Stromal cell of bone marrow (primary cell): ENCODE data around the gene RNASE1.

Source experiments
- DNase-seq: peaks from one replicate; pipeline ENCODE4 v3.0.0-alpha.2; 2012; ENCODE audit warnings: low read depth

Gene RNASE1

DNA sequence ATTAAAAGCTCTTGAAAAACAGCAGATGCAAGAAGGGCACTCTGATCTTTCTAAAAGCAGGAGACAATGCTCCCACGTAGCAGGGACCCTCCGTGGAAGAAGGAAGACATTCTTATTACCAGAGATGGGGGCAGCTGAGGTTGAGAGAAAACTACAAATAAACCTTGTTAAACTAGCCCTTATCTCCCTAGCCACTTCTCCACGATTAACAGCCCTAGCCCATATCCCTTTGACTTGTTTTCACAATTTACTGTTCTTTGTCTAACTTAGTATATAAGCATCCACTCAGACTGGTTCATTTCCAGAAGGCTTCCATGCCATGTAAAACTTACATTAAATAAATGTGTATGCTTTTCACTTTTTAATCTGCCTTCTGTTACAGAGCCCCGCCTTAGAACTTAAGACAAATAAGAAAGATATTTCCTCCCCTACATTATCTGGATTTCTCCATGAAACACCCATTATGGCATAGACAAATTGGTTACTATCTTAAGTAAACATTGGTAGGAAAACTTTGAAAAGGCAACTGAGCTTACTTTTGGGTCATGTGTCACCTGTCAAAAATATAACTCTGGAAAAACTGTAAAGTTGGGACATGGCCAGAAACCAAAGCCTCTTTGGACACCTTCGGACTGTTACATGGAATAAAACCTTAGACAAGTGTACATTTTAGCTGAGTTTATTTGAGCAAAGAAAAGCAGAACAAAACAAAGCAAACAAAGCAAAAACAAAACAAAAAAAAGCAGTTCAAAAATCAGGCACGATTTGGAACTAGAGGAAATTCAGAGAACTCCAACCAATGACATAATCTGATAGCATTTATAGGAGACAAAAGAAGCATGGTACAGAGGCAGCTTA lies 4.9 kb upstream of the RNASE1 start:
- DNase-seq, result no peak

DNA sequence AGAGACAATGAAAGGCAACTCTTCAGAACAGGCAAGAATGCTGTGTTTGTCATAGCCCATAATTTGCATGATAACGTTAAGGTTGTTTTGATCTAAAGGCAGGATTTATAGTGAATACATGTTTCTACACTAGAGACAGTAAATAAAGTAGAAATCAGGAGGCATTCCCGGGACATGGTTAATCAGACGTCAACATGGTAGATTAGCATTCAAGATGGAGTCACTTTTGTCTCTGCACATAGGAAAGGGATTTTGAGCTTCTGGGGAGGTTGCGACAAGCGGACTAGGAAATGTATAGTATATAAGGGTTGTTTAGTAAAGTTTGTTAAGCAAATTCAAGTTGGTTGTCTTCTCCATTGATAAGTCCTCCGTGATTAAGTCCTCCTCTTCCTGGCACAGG lies 2.8 kb upstream of the RNASE1 start:
- DNase-seq, result no peak

DNA sequence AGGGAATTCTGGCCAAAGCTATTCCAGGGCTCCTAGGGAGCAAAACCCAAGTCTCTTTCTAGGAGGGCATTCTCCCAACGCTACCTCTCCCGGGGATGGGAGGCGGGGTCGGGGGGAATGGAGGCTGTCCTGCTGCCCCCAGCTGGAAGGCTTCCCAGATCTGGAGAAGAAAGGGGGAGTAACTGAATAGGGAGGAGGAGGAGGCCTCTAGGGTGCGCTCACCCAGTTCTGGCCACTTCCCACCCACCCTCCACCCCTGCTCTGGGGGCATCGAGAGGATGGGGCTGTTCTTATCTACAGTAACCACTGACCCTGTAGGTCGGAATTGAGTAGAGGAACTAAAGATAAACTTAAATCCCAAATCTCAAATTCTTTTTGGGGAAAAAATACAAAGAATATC lies 579 bp upstream of the RNASE1 start:
- no peak for DNase-seq

DNA sequence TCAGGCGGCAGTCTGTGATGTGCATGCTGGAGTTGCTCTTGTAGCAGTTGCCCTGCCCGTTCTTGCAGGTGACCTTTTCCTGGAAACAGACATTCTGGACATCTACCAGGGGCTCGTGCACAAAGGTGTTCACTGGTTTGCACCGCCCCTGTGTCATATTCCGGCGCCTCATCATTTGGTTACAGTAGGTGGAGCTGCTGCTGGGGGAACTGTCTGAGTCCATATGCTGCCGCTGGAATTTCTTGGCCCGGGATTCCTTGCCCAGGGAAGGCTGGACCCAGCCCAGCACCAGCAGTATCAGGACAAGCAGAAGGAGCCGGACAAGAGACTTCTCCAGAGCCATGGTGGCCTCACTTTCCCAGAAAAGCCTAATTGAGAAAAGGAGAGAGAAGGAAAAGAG lies 918 bp downstream of the RNASE1 start:
- no peak for DNase-seq

DNA sequence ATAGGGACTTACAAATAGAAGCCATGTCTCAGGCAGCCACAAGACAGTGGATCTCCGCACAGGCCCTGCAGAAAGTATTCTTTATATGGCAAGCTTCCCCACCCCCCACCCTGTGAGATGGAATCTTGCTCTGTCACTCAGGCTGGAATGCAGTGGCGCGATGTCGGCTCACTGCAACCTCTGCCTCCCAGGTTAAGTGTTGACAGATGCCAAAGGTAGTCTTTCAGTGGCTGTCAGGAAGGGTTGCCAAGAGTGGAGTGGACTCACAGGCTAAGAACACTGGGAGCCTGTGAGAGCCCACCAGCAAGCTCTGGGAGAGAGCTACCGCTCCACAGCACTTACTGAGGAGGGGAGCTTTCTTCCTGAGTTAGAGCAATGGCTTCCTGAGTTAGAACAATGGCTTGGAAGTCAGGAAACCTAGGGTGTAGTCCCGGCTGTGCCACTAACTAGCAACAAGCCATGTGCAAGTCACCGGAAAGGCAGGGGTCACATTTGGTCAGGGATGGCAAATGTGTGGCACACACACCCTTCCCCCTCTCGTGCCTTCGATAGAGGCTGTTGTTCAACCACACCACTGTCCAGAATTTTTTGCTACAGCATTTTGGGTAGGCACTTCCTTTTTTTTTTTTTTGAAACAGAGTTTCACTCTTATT lies 2.6 kb downstream of the RNASE1 start:
- DNase-seq, result no peak

DNA sequence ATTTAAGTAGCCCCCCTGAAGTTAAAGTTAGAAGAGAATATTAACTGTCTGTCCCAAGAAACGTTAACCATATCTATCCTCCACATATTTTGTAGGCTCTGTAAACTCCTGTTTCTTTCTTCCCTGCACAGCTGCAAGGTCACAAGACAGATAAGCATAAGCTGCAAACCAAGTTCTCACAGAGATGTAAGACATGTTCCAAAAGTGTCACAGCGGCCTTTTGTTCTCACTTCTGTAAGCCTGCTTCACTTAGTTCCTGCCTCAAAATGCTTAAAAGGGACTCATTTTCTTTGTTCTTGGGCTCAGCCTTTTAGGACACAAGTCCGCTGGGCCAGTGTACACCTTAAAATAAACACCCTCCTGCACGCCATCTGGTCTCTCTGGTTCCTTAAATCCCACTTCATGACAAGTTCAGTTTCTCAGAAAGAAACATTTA lies 3.2 kb downstream of the RNASE1 start:
- DNase-seq, result no peak

DNA sequence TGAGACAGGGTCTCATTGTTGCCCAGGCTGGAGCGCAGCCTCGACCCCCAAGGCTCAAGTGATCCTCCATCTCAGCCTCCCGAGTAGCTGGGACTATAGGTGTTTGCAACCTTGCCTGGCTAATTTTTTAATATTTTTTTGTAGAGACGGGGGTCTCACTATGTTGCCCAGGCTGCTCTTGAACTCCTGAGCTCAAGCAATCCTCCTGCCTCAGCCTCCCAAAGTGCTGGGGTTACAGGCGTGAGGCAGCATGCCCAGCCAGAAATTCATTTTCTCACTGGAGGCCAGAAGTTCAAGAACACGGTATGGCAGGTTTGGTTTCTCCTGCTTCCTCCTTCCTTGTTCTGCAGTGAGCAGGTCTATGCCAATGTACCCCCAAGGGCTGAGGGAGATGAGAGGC lies 3.7 kb downstream of the RNASE1 start:
- DNase-seq, result no peak

DNA sequence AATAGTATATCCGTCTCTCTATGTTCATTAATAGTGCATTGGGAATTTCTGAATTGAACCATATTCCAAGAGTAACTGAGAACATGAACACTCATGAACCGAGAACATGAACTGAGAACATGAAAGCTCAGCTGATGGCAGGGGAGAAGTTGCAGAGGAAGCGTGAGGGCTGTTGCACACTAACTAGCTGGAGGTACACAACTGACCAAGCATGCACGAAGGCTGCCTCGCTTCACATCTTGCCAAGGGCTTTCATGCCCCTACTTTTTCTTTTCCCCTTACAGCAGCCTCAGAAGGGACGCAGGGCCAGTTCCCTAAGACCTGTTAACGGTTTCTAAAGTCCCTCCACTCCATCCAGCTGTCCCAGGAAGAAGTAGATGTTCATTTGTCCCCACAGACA lies 4.3 kb downstream of the RNASE1 start:
- DNase-seq, result no peak

DNA sequence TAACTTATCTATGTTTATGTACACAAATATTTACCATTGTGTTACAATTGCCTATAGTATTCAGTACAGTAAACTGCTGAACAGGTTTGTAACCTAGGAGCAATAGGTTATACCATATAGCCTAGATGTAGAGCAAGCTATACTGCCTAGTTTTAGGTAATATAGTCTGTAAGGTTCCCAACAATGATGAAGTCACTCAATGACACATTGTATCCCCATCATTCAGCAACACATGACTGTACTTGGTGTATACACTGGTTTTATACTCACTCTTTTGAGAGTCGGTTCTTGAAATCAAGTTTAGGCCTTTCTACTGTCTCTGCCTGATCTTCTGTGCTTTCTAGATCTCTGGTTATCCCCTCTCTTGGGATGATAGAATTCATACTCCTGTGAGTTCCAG lies 5.5 kb downstream of the RNASE1 start:
- no peak for DNase-seq

DNA sequence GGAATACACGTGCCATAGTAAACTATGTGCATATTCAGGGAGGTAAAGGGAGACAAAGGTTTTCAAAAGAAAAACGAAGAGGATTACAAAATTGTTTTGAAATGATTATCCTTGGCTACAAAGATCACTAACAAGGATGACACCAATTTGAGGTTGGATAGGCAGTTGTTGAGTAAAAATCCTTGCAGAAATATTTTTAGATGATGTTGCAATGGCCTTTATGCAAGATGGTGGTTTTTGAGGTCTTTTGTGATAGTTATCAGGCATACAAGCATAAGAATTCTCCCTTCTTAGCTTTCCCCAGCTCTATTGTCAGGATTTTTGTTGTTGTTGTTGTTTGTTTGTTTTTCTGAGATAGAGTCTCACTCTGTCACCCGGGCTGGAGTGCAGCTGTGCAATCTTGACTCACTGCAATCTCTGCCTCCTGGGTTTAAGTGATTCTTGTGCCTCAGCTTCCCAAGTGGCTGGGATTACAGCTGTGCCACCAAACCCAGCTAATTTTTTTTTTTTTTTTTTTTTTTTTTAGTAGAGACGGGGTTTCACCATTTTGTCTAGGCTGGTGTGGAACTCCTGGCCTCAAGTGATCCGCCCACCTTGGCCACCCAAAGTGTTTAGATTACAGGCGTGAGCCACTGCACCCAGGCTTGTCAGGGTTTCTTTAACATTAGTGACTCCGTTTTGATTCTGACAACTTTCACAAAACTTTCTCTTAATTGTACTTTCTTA lies 7.8 kb downstream of the RNASE1 start:
- no peak for DNase-seq

DNA sequence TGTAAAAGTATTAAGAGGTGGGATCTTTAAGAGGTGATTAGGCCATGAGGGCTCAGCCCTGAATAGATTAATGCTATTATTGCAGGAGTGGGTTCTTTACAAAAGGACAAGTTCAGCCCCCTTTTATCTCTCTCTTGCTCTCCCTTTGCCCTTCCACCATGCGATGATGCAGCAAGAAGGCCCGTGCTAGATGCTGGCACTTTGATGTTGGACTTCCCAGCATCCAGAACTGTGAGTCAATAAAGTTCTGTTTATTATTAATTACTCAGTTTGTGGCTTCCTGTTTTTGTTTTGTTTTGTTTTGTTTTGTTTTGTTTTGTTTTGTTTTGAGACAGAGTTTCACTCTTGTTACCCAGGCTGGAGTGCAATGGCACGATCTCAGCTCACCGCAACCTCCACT lies 10.1 kb downstream of the RNASE1 start:
- no peak for DNase-seq

DNA sequence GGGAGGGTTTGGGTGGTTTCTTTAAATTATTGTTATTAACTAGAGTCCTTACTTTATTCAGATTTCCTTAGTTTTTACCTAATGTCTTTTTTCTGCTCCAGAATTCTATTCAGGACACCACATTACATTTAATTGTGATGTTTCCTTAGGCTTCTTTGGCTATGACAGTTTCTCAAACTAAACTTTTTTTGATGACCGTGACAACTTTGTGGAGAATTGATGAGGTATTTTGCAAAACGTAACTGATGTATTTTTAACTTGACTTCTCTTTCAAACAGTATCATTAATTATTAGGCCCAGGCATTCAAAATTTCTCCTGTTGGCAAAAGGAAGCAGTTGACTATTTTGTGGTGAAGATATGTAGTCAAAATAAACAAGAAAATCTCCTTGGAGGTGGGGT lies 11.0 kb downstream of the RNASE1 start:
- no peak for DNase-seq

DNA sequence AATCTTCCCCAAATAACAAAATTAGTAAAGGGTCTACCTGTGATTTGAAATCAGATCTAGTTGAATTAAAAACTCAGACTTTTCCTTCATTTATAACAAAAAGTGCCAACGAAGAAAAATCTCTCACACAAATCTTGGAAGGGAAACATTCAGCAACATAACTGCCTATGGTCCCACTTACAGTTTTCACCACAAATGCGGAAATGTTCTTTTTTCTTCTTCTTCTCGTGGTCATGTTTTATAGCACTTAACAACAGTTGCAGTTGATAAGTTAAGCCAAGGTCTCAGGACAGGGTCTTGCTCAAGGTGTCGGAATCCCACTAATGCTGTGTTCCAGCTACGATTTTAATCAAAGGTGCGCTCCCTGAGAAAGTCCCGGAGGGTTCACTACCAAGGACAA lies 11.5 kb downstream of the RNASE1 start:
- no peak for DNase-seq

DNA sequence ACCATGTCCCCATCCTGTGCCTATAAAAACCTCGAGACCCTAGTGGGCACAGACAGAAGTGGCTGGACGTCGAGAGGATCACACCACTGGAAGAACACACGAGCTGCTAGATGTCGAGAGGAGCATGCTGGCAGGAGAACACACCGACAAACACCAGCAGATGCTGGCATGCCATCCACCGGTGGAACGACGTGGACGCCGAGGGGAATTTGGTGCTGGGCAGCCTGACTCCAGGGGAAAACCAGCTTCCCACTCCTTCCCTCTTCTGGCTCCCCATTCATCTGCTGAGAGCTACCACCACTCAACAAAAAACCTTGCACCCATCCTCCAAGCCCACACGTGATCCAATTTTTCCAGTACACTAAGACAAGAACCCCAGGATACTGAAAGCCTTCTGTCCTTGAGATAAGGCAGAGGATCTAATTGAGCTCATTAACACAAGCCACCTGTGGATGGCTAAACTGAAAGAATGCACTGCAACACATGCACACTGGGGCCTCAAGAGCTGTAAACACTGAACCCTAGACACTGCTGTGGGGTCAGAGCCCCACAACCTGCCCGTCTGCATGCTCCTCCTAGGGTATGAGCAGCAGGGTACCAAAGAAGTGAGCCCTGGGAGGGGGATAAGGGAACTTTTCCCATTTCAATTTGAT lies 12.1 kb downstream of the RNASE1 start:
- DNase-seq, result no peak

DNA sequence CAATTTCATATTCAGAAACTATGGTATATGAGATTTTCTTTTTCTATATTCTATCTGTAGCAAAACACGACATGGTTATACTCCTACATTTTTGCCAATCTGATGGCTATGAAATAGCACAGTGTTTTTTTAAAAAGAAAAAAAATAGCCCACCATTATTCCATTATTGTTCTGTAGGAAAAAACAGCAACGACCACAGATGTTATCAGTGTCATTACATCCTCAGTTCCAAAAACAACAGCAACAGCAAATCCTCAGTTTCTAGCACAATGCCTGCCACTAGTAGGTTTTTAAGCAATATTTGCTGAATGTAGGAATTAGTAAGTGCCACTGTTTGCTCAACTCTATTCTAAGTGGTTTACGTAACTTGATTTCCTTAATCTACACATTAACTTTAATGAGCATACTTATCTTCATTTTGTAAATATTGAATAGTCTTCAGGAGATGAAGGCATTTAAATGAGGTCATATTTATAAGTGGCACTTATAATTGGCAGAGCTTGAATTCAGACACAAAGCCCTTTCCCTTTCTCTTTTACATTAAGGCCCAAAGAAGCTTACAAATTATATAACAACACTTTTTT lies 13.3 kb downstream of the RNASE1 start:
- no peak for DNase-seq

DNA sequence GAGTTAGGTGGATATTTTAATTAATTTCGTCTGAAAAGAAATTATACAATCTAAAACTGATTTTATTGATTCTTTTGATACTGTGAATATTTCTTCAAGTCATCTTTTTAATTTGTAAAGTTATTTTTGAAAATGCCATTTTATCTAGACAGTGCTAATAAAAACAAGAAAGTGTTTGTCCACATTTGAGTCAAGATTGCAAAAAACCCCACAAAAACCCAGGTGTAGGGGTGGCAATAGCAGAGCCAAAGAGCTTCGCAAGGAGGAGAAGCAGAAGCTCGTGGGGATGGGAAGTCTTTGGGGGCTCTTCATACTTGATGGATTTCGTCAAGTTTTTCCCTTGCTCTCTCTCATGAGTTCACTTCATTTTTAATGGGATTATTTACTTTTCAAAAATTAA lies 15.6 kb downstream of the RNASE1 start:
- DNase-seq, result no peak

DNA sequence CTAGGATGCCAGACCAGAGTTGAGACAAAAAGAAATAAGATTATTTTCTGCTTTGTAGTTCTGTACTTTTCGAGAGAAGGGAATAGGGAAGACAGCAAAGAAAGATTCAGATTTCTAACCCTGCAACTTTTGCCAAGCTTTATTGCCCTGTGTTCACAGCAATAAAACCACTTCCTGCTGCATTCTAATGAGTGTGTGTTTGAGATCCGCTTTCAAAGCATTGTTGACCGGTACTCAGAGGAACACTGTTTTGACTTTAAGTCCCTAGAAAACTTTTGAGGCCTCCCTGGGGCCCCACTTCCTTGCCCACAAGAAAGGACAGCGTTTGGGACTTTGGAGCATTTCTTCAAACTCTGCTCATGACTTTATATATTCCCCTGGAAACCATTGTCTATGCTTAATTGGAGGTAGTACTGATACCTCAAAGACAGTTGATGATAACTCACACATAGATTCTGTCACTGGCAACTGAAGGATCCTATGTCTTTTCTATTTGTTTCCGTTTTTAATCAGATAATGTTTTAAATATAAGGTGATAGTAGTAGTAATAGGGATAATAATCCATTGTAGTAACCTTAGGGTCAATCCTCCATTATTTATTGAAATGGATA lies 20.3 kb downstream of the RNASE1 start:
- DNase-seq, result no peak

DNA sequence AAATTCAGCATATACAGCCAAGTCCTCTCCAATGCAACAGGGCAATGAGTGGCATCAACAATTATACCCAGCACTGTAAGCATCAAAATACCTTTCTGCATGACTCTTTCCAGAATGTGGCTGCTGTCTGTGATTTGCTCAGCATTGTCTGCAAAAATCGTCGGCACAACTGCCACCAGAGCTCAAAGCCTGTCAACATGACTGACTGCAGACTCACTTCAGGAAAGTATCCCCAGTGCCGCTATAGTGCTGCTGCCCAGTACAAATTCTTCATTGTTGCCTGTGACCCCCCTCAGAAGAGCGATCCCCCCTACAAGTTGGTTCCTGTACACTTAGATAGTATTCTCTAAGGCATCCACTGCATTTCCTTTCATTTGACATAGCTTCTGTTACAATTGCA lies 20.8 kb downstream of the RNASE1 start:
- DNase-seq, result no peak

DNA sequence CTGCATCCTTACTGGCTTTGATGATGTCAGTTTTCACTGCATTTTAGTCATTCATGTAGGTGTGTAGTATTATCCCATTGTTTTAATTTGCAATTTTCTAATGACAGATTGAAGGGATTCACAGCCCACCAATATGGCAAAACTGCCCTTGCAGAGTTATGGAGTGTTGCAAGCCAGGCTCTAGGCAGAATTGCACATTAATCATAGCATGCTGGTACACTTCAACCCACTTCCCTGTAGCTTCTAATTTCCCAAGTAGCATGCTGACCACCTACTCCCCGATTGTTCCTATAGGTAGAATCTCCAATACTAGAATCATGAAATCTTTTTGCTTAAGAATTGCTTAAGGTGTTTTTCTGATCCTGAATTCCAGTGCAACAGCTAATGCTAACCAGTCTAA lies 26.7 kb downstream of the RNASE1 start:
- DNase-seq, result no peak

DNA sequence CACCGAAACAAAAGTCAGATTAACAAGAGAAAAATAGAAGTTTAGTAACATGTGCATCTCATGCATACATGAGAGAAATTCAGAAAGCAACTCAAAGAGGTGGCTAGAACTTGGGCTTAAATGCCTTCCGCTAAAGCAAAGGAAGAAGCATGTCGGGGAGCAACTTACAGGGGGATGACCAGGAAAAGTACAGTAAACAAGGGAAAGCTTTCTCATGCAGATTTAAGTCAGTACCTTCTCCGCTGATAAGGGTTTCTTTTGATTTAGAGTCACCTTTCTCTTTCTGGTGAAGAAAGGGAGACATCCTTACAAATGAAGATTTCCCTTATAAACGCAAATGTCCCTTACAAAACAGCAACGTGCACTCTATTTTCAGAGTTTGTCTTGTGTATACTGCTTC lies 27.6 kb downstream of the RNASE1 start:
- DNase-seq, result no peak

DNA sequence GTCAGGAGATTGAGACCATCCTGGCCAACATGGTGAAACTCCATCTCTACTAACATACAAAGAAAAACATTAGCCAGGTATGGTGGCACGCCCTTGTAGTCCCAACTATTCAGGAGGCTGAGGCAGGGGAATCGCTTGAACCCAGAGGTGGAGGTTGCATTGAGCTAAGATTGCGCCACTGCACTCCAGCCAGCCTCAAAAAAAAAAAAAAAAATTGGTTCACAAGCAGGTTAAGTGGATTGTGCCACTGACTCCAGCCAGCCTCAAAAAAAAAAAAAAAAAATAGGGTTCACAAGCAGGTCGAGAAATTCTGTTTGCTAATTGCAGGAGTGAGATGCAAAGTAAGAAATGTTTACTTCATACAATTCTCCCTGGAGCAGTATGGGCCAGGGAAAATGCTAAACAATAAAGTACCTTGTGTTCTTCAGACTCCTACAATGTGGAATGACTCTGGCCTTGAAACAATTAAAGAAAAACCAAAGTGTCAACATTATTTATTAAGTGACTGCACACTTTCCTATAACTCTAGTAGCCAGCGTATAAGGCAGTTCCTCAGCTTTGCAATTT lies 28.3 kb downstream of the RNASE1 start:
- no peak for DNase-seq
